HCT116 (cell line): ENCODE results near the gene CCND1. TPM values are rescaled to one million over a fixed set of nuclear protein-coding genes. Genes with fewer than 3 reads are reported as not detected.

Experiments
- ATAC-seq: fragments of 200-7000 bp; cut with Tn5 transposase; 2 replicates; pipeline ENCODE4 v1.9.1; 2020; ENCODE audit warnings: mild to moderate bottlenecking, moderate library complexity
- BruUV-seq: library from RNA; stranded (reverse); fragments of 400-500 nt; replicated peaks from 2 replicates; lab custom pipeline; 2021; lab: Mats Ljungman, UMichigan
- CTCF ChIA-PET: fragments of 300-600 bp; sonication (Branson Sonifier 250); formaldehyde crosslinking; loops from one replicate; lab custom pipeline; 2021; ENCODE audit warnings: antibody characterized with exemption; lab: Charles Lee
- POLR2A ChIA-PET: fragments of 300-600, 350-600 bp; sonication (Branson Sonifier 250); formaldehyde crosslinking; loops from one replicate; lab custom pipeline; 2021; ENCODE audit warnings: antibody characterized with exemption; lab: Charles Lee
- RAD21 ChIA-PET, 2 experiments: fragments of 300-600 bp; sonication (Branson Sonifier 250); formaldehyde crosslinking; loops; one replicate each; lab custom pipeline; 2023; ENCODE audit warnings: low total read pairs in 2 of 2; ENCODE audit not compliant: uncharacterized antibody in 2 of 2, unreplicated experiment in 2 of 2, low non-redundant PET in 1 of 2; lab: Charles Lee
- DNase-seq: peaks from one replicate; pipeline ENCODE4 v3.0.0-alpha.2; 2010; ENCODE audit warnings: low read depth, low spot score
- H2AFZ ChIP-seq: fragments of 200-600 bp; shearing (Covaris generic), sonication (generic); 2 replicates; pipeline ENCODE4 v1.6.1; 2017; ENCODE audit warnings: low read depth, mixed run types, mixed read lengths, antibody characterized with exemption, low read length; ENCODE audit not compliant: poor library complexity, severe bottlenecking
- H3K27ac ChIP-seq: 2 replicates; pipeline ENCODE4 v1.5.1; 2012; ENCODE audit warnings: low read depth, low read length
- H3K27me3 ChIP-seq: fragments of 200-600 bp; sonication (generic); 2 replicates; pipeline ENCODE4 v1.6.1; 2016; ENCODE audit warnings: mixed run types, low read length, mixed read lengths; ENCODE audit not compliant: insufficient read depth
- H3K36me3 ChIP-seq, 2 experiments: fragments of 200-500 bp in 1 of 2; fragments of 200-600 bp in 1 of 2; sonication (Bioruptor generic) in 1 of 2; sonication (generic) in 1 of 2; 2 replicates each; pipeline versions ENCODE4 v1.5.1 to v1.6.1; 2014 to 2016; ENCODE audit warnings: low read length in 2 of 2, inconsistent platforms in 1 of 2, mixed read lengths in 1 of 2, mixed run types in 1 of 2; ENCODE audit not compliant: insufficient read depth in 2 of 2, control insufficient read depth in 1 of 2
- H3K4me1 ChIP-seq, 2 experiments: fragments of 200-600 bp in 1 of 2; sonication (generic) in 1 of 2; 2 replicates each; pipeline versions ENCODE4 v1.5.1 to v1.6.1; 2012 to 2017; ENCODE audit warnings: low read length in 2 of 2, inconsistent platforms in 1 of 2, mild to moderate bottlenecking in 1 of 2, mixed read lengths in 1 of 2, mixed run types in 1 of 2, moderate library complexity in 1 of 2; ENCODE audit not compliant: insufficient read depth in 2 of 2, control insufficient read depth in 1 of 2
- H3K4me2 ChIP-seq: fragments of 200-600 bp; sonication (generic); 2 replicates; pipeline ENCODE4 v1.6.1; 2017; ENCODE audit warnings: mixed run types, low read length, mixed read lengths
- H3K4me3 ChIP-seq, 2 experiments: fragments of 200-600 bp in 1 of 2; sonication (generic) in 1 of 2; replicated peaks in 1 of 2; 2 replicates each; pipeline ENCODE4 v1.5.1; 2011 to 2016; ENCODE audit warnings: low read length in 2 of 2, control low read depth in 1 of 2, low read depth in 1 of 2, mild to moderate bottlenecking in 1 of 2, mixed read lengths in 1 of 2, mixed run types in 1 of 2
- H3K79me2 ChIP-seq: fragments of 200-600 bp; sonication (generic); 2 replicates; pipeline ENCODE4 v1.6.1; 2017; ENCODE audit warnings: mild to moderate bottlenecking, mixed run types, low read length, moderate library complexity, mixed read lengths; ENCODE audit not compliant: insufficient read depth
- H3K9ac ChIP-seq: fragments of 200-600 bp; sonication (generic); 2 replicates; pipeline ENCODE4 v1.6.1; 2016; ENCODE audit warnings: low read length, mixed read lengths
- H3K9me2 ChIP-seq: fragments of 200-600 bp; sonication (generic), shearing (Covaris generic); 2 replicates; pipeline ENCODE4 v1.6.1; 2017; ENCODE audit warnings: mixed run types, mild to moderate bottlenecking, moderate library complexity; ENCODE audit not compliant: insufficient read depth
- H3K9me3 ChIP-seq, 2 experiments: fragments of 200-500 bp in 1 of 2; fragments of 200-600 bp in 1 of 2; sonication (Bioruptor generic) in 1 of 2; sonication (generic) in 1 of 2; 2 replicates each; pipeline ENCODE4 v1.6.1; 2014 to 2017; ENCODE audit warnings: low read length in 2 of 2, mixed read lengths in 2 of 2, inconsistent platforms in 1 of 2, low read depth in 1 of 2, mild to moderate bottlenecking in 1 of 2, mixed run types in 1 of 2, moderate library complexity in 1 of 2; ENCODE audit not compliant: control insufficient read depth in 1 of 2, insufficient read depth in 1 of 2
- H4K20me1 ChIP-seq: fragments of 200-600 bp; sonication (generic), shearing (Covaris generic); 2 replicates; pipeline ENCODE4 v1.6.1; 2017; ENCODE audit warnings: mixed run types, mild to moderate bottlenecking, moderate library complexity; ENCODE audit not compliant: insufficient read depth
- ATF3 ChIP-seq: IDR thresholded peaks from 2 replicates; pipeline ENCODE4 v1.6.1; 2012
- CEBPB ChIP-seq: IDR thresholded peaks from 2 replicates; pipeline ENCODE4 v1.6.1; 2012; ENCODE audit warnings: low read depth
- CTCF ChIP-seq, 3 experiments: fragments of 200-600 bp in 1 of 3; sonication (generic) in 1 of 3; IDR thresholded peaks in 2 of 3; conservative IDR thresholded peaks in 1 of 3; 2 replicates each; pipeline ENCODE4 v1.5.1; 2012 to 2017; ENCODE audit warnings: low read depth in 2 of 3, low read length in 2 of 3, antibody characterized with exemption in 1 of 3, borderline replicate concordance in 1 of 3, control low read depth in 1 of 3, mild to moderate bottlenecking in 1 of 3, mixed read lengths in 1 of 3, mixed run types in 1 of 3, moderate library complexity in 1 of 3; ENCODE audit not compliant: insufficient read depth in 1 of 3
- EGR1 ChIP-seq: IDR thresholded peaks from 2 replicates; pipeline ENCODE4 v1.6.1; 2012; ENCODE audit warnings: low read depth
- ELF1 ChIP-seq: IDR thresholded peaks from 2 replicates; pipeline ENCODE4 v1.6.1; 2012; ENCODE audit warnings: low read depth, borderline replicate concordance
- EZH2 ChIP-seq: fragments of 200-600 bp; sonication (generic); IDR thresholded peaks from 2 replicates; pipeline ENCODE4 v1.6.1; 2017; ENCODE audit warnings: antibody characterized with exemption, mixed run types
- FOSL1 ChIP-seq: IDR thresholded peaks from 2 replicates; pipeline ENCODE4 v1.6.1; 2012; ENCODE audit warnings: low read depth
- JUND ChIP-seq: IDR thresholded peaks from 2 replicates; pipeline ENCODE4 v1.6.1; 2012
- RAD21 ChIP-seq: IDR thresholded peaks from 2 replicates; pipeline ENCODE4 v1.6.1; 2012; ENCODE audit warnings: low read depth, mild to moderate bottlenecking
- SP1 ChIP-seq: IDR thresholded peaks from 2 replicates; pipeline ENCODE4 v1.6.1; 2012; ENCODE audit warnings: low read depth
- SRF ChIP-seq: IDR thresholded peaks from 2 replicates; pipeline ENCODE4 v1.6.1; 2012; ENCODE audit warnings: low read depth
- ZBTB33 ChIP-seq: IDR thresholded peaks from 2 replicates; pipeline ENCODE4 v1.6.1; 2011; ENCODE audit warnings: mild to moderate bottlenecking, low read length, moderate library complexity; ENCODE audit not compliant: insufficient replicate concordance; ENCODE audit errors: extremely low read depth
- ZNF274 ChIP-seq: fragments of 200-500 bp; sonication (Bioruptor generic); IDR thresholded peaks from 2 replicates; pipeline ENCODE4 v1.6.1; 2014; ENCODE audit warnings: mild to moderate bottlenecking, low read depth, low read length, inconsistent platforms
- intact Hi-C: fragments of 100-400 bp; cut with micrococcal nuclease; formaldehyde crosslinking; loops from 2 replicates; pipeline ENCODE4 v1.10.0; 2022
- total RNA-seq: library from RNA; stranded (reverse); gene quantifications from one replicate; pipeline ENCODE4 v1.2.1, GENCODE V29; 2021; ENCODE audit not compliant: unreplicated experiment
- TF ChIP-seq, protein P1 (sequence below): IDR thresholded peaks from 2 replicates; pipeline ENCODE4 v1.6.1; 2012

CCND1 gene
- total RNA-seq, 1 experiment from 2014 or later: 601 TPM

DNA sequence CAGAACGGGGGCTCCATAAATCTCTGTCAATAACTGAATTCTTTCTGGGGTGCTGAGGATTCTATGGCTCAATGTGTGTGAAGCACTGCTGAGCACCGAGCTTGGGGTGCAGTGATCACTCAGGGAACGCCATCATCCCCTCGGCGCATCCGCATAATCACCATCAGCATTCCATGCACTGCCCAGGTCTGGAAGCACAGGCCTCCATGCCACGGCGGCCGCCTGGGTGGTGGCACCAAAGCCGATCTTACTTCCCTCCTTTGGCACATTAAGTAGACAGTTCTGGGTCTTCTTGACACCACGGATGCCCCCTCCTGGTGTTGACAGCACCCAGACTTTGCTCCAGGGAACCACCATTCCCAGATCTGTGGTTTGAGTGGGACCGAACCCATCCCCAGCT lies 18.6 kb downstream of the CCND1 start:
- Histone ChIP-seq H3K4me2 (no peak overlapping the region), H3K27ac (no peak overlapping the region), H4K20me1 (no peaks in the 10 kb centered on the region), H3K4me3 (no peak overlapping the region), H3K9me2 (no peaks in the 10 kb centered on the region), H3K9me3 (no peaks in the 10 kb centered on the region), H2AFZ (no peak overlapping the region), H3K9ac (no peak overlapping the region), H3K79me2 (no peaks in the 10 kb centered on the region), H3K4me1 (peaks cover 0 to 11% of the 10 kb centered on the region in 2 experiments; a peak in 3 of 4 replicates), H3K27me3 (no peaks in the 10 kb centered on the region), H3K36me3 (no peaks in the 10 kb centered on the region)
- no peak for DNase-seq
- ATAC-seq: no peak
- ChIA-PET RAD21 (no interaction called here), CTCF (no interaction called here), POLR2A (no interaction called here)
- no TSS peak for BruUV-seq
- intact Hi-C loops: no loop called here
- no peak for TF ChIP-seq ZBTB33
- TF ChIP-seq ATF3: no peak
- no peak for TF ChIP-seq FOSL1
- TF ChIP-seq SRF: no peak
- no peak for TF ChIP-seq SP1
- TF ChIP-seq, protein P1, sequence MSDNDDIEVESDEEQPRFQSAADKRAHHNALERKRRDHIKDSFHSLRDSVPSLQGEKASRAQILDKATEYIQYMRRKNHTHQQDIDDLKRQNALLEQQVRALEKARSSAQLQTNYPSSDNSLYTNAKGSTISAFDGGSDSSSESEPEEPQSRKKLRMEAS: no peak
- no peak for TF ChIP-seq CEBPB
- no peak for TF ChIP-seq ELF1
- no peak for TF ChIP-seq JUND
- TF ChIP-seq EGR1: no peak
- TF ChIP-seq EZH2: no peak
- TF ChIP-seq CTCF (IDR thresholded peaks at IDR 0.05 in 2 of 3, conservative IDR thresholded peaks at IDR 0.05 in 1 of 3; ENCODE audit: borderline replicate concordance in 1 of 3, insufficient read depth in 1 of 3, low read depth in 2 of 3, low read length in 2 of 3): no peak
- no peak for TF ChIP-seq RAD21
- no peak for TF ChIP-seq ZNF274
